SU-DHL-6 (cell line): Measurements from ENCODE around the gene GPATCH2.
"Not testable (repeated sequence)": the region's sequence is repeated elsewhere in the genome, so short reads cannot be mapped to it uniquely, and the experiment has no call there.

Source experiments
- H2AFZ ChIP-seq: fragments of 200-600 bp; sonication (generic); 2 replicates; pipeline ENCODE4 v1.6.1; 2014; ENCODE audit warnings: low read depth, mild to moderate bottlenecking, moderate library complexity, mixed read lengths, antibody characterized with exemption, low read length; ENCODE audit not compliant: severe bottlenecking
- H3F3A ChIP-seq: fragments of 200-600 bp; shearing (Covaris generic); 2 replicates; pipeline ENCODE4 v1.6.0; 2016; ENCODE audit warnings: antibody characterized with exemption, mild to moderate bottlenecking; ENCODE audit not compliant: insufficient read depth
- H3K27ac ChIP-seq: fragments of 200-600 bp; sonication (generic); 2 replicates; pipeline ENCODE4 v1.5.1; 2016; ENCODE audit warnings: low read depth, mild to moderate bottlenecking, low read length, moderate library complexity, mixed read lengths
- H3K27me3 ChIP-seq: fragments of 200-600 bp; sonication (generic), shearing (Covaris generic); 2 replicates; pipeline ENCODE4 v1.6.0; 2014; ENCODE audit warnings: mild to moderate bottlenecking, low read length
- H3K36me3 ChIP-seq: fragments of 200-600 bp; sonication (generic); 2 replicates; pipeline ENCODE4 v1.6.1; 2014; ENCODE audit warnings: mild to moderate bottlenecking, low read length, mixed read lengths
- H3K4me2 ChIP-seq: fragments of 300-600, 200-600 bp; shearing (Covaris generic), sonication (generic); 2 replicates; pipeline ENCODE4 v1.6.0; 2014; ENCODE audit warnings: low read length, low read depth, mild to moderate bottlenecking; ENCODE audit not compliant: poor library complexity, severe bottlenecking
- H3K4me3 ChIP-seq: fragments of 200-600 bp; sonication (generic); 2 replicates; pipeline ENCODE4 v1.5.1; 2014; ENCODE audit warnings: antibody characterized with exemption, low read length, mild to moderate bottlenecking, mixed read lengths; ENCODE audit not compliant: insufficient read depth, poor library complexity, severe bottlenecking
- H3K79me2 ChIP-seq: fragments of 200-600 bp; sonication (generic); 2 replicates; pipeline ENCODE4 v1.6.1; 2014; ENCODE audit warnings: mild to moderate bottlenecking, low read length, moderate library complexity; ENCODE audit not compliant: insufficient read depth
- H3K9ac ChIP-seq: fragments of 200-600 bp; sonication (generic); 2 replicates; pipeline ENCODE4 v1.7.0; 2014; ENCODE audit warnings: mild to moderate bottlenecking, low read length
- H3K9me2 ChIP-seq: fragments of 200-600 bp; sonication (generic); replicated peaks from 2 replicates; pipeline ENCODE4 v1.6.1; 2014; ENCODE audit warnings: low read length; ENCODE audit not compliant: insufficient read depth
- H3K9me3 ChIP-seq: fragments of 200-600 bp; sonication (generic); 2 replicates; pipeline ENCODE4 v1.6.1; 2014; ENCODE audit warnings: low read length, mixed read lengths; ENCODE audit not compliant: insufficient read depth
- H4K20me1 ChIP-seq: fragments of 200-600 bp; sonication (generic); 2 replicates; pipeline ENCODE4 v1.6.1; 2014; ENCODE audit warnings: low read depth, mild to moderate bottlenecking, antibody characterized with exemption, low read length, moderate library complexity, mixed read lengths
- CTCF ChIP-seq: fragments of 200-600 bp; sonication (generic); IDR thresholded peaks from one replicate; pipeline ENCODE4 v1.5.1; 2017; ENCODE audit warnings: antibody characterized with exemption, mild to moderate bottlenecking, low read length, moderate library complexity; ENCODE audit not compliant: insufficient read depth, poor library complexity, severe bottlenecking
- EZH2phosphoT487 ChIP-seq: fragments of 200-600 bp; sonication (generic), shearing (Covaris generic); conservative IDR thresholded peaks from 2 replicates; pipeline ENCODE4 v1.6.1; 2018; ENCODE audit warnings: mild to moderate bottlenecking, antibody characterized with exemption, low read length, moderate library complexity, mixed read lengths

GPATCH2 gene

GRCh38 chr1:217525773-217526490 lies 105.0 kb downstream of the GPATCH2 start:
- Histone ChIP-seq H4K20me1 (no peaks in the 10 kb centered on the region), H2AFZ (no peak overlapping the region), H3K36me3 (no peaks in the 10 kb centered on the region), H3K27ac (no peak overlapping the region), H3K9ac (no peak overlapping the region), H3K79me2 (no peaks in the 10 kb centered on the region), H3K4me2 (no peak overlapping the region), H3K4me3 (no peak overlapping the region), H3K9me2 (no peaks in the 10 kb centered on the region), H3K9me3 (no peaks in the 10 kb centered on the region), H3F3A (no peaks in the 10 kb centered on the region), H3K27me3 (no peaks in the 10 kb centered on the region)
- TF ChIP-seq CTCF: no peak
- TF ChIP-seq EZH2phosphoT487: no peak

- no peak overlapping the region for H3K4me3 ChIP-seq
- no peaks in the 10 kb centered on the region for H3F3A ChIP-seq
- no peaks in the 10 kb centered on the region for H3K27me3 ChIP-seq
- H3K36me3 ChIP-seq: no peaks in the 10 kb centered on the region
- no peak overlapping the region for H2AFZ ChIP-seq
- H3K79me2 ChIP-seq: no peaks in the 10 kb centered on the region
- no peak for TF ChIP-seq EZH2phosphoT487
- TF ChIP-seq CTCF: no peak
- H3K9ac ChIP-seq: no peak overlapping the region
- H3K9me2 ChIP-seq: no peaks in the 10 kb centered on the region
- H3K27ac ChIP-seq: no peak overlapping the region
- no peaks in the 10 kb centered on the region for H4K20me1 ChIP-seq
- H3K4me2 ChIP-seq: no peak overlapping the region
- H3K9me3 ChIP-seq: no peaks in the 10 kb centered on the region
Measured at GRCh38 chr1:217524787-217525520, 105.9 kb downstream of the GPATCH2 start.

GRCh38 chr1:217523921-217524320 lies 107.0 kb downstream of the GPATCH2 start:
- H3K9ac ChIP-seq, H3K9me2 ChIP-seq, H2AFZ ChIP-seq, H3K27ac ChIP-seq, H3F3A ChIP-seq, H3K4me2 ChIP-seq, H3K27me3 ChIP-seq, H3K79me2 ChIP-seq, H3K4me3 ChIP-seq, H4K20me1 ChIP-seq, H3K9me3 ChIP-seq, H3K36me3 ChIP-seq: not testable (repeated sequence)

- TF ChIP-seq CTCF: no peak
- TF ChIP-seq EZH2phosphoT487: no peak
- H3K9me3 ChIP-seq: no peaks in the 10 kb centered on the region
- no peaks in the 10 kb centered on the region for H4K20me1 ChIP-seq
- no peak overlapping the region for H3K4me3 ChIP-seq
- no peaks in the 10 kb centered on the region for H3K79me2 ChIP-seq
- no peak overlapping the region for H3K9ac ChIP-seq
- H3F3A ChIP-seq: no peaks in the 10 kb centered on the region
- H3K9me2 ChIP-seq: no peaks in the 10 kb centered on the region
- no peak overlapping the region for H3K4me2 ChIP-seq
- no peaks in the 10 kb centered on the region for H3K27me3 ChIP-seq
- H2AFZ ChIP-seq: no peak overlapping the region
- H3K27ac ChIP-seq: no peak overlapping the region
- H3K36me3 ChIP-seq: no peaks in the 10 kb centered on the region
Measured at GRCh38 chr1:217522277-217522676, 108.6 kb downstream of the GPATCH2 start.
